BE2C (cell line): ENCODE results near the gene CHD6.

Experiments
- DNase-seq: peaks from one replicate; pipeline ENCODE4 v3.0.0-alpha.2; 2020
- H3K27me3 ChIP-seq: fragments of 250-450 bp; sonication (Bioruptor Pico); 2 replicates; pipeline ENCODE4 v1.5.1; 2020; ENCODE audit warnings: mild to moderate bottlenecking
- H3K36me3 ChIP-seq: fragments of 250-450 bp; sonication (Bioruptor Pico); 2 replicates; pipeline ENCODE4 v1.5.1; 2020; ENCODE audit warnings: mild to moderate bottlenecking
- H3K4me1 ChIP-seq: fragments of 250-450 bp; sonication (Bioruptor Pico); 2 replicates; pipeline ENCODE4 v1.5.1; 2020
- H3K4me3 ChIP-seq: 2 replicates; pipeline ENCODE4 v1.5.1; 2011; ENCODE audit warnings: low read depth, low read length
- H3K9me3 ChIP-seq: fragments of 250-450 bp; sonication (Bioruptor Pico); 2 replicates; pipeline ENCODE4 v1.5.1; 2020
- CTCF ChIP-seq: IDR thresholded peaks from 2 replicates; pipeline ENCODE4 v1.5.1; 2012; ENCODE audit warnings: mild to moderate bottlenecking, low read depth, low read length

CHD6 gene

GRCh38 chr20:41654292-41654691 lies 36.1 kb upstream of the CHD6 start:
- no peak for TF ChIP-seq CTCF
- H3K4me3 ChIP-seq, result no peak overlapping the region
- peaks cover 21% of the 10 kb centered on the region for H3K4me1 ChIP-seq
- H3K27me3 ChIP-seq, result no peaks in the 10 kb centered on the region
- peak; percentile 46 for DNase-seq
- no peaks in the 10 kb centered on the region for H3K9me3 ChIP-seq
- H3K36me3 ChIP-seq, result no peaks in the 10 kb centered on the region

- no peak for DNase-seq
- H3K9me3 ChIP-seq, result no peaks in the 10 kb centered on the region
- TF ChIP-seq CTCF, result no peak
Measured at GRCh38 chr20:41650231-41650948, 32.2 kb upstream of the CHD6 start.

GRCh38 chr20:41649489-41649888 lies 31.3 kb upstream of the CHD6 start:
- Histone ChIP-seq H3K4me1 (peaks cover under 1% of the 10 kb centered on the region; the same call in 1 of the 2 replicates), H3K9me3 (no peaks in the 10 kb centered on the region), H3K4me3 (no peak overlapping the region), H3K27me3 (no peaks in the 10 kb centered on the region), H3K36me3 (no peaks in the 10 kb centered on the region)
- no peak for TF ChIP-seq CTCF
- DNase-seq, result no peak

More at GRCh38 chr20:41650231-41650948, 32.2 kb upstream of the CHD6 start:
- Histone ChIP-seq H3K36me3 (no peaks in the 10 kb centered on the region), H3K27me3 (no peaks in the 10 kb centered on the region), H3K4me3 (no peak overlapping the region), H3K4me1 (peaks cover 10% of the 10 kb centered on the region)

- Histone ChIP-seq H3K4me3 (no peak overlapping the region), H3K4me1 (peaks cover 12% of the 10 kb centered on the region), H3K27me3 (no peaks in the 10 kb centered on the region), H3K9me3 (no peaks in the 10 kb centered on the region), H3K36me3 (no peaks in the 10 kb centered on the region)
- DNase-seq, result no peak
- no peak for TF ChIP-seq CTCF
Measured at GRCh38 chr20:41645372-41645771, 27.2 kb upstream of the CHD6 start.

- H3K9me3 ChIP-seq, result no peaks in the 10 kb centered on the region
- no peak overlapping the region for H3K4me3 ChIP-seq
- no peaks in the 10 kb centered on the region for H3K36me3 ChIP-seq
- H3K4me1 ChIP-seq, result peaks cover 12% of the 10 kb centered on the region
- H3K27me3 ChIP-seq, result no peaks in the 10 kb centered on the region
- peak; percentile 76 for DNase-seq
- TF ChIP-seq CTCF, result no peak
Measured at GRCh38 chr20:41643504-41643938, 25.3 kb upstream of the CHD6 start.

GRCh38 chr20:41639630-41640029 lies 21.5 kb upstream of the CHD6 start:
- Histone ChIP-seq H3K4me1 (peaks cover 12% of the 10 kb centered on the region), H3K27me3 (no peaks in the 10 kb centered on the region), H3K36me3 (no peaks in the 10 kb centered on the region), H3K4me3 (no peak overlapping the region), H3K9me3 (no peaks in the 10 kb centered on the region)
- DNase-seq, result no peak
- TF ChIP-seq CTCF, result no peak
